Activated naive CD4-positive, alpha-beta T cell treated with anti-CD3 and anti-CD28 coated beads, Interleukin-2, amount 50 U/mL, for 24 hours (primary cell): ENCODE data around the gene NCOA3.
A peak's percentile ranks its signal among the peaks of the same experiment; 100 is the strongest.
"Not testable (repeated sequence)": the region's sequence is repeated elsewhere in the genome, so short reads cannot be mapped to it uniquely, and the experiment has no call there.

Experiments
- H3K27ac Mint-ChIP-seq: one replicate; pipeline ENCODE4 v1.8.0; 2021; ENCODE audit warnings: mild to moderate bottlenecking, mixed read lengths
- H3K27me3 Mint-ChIP-seq: one replicate; pipeline ENCODE4 v1.8.0; 2021; ENCODE audit warnings: mixed read lengths
- H3K36me3 Mint-ChIP-seq: one replicate; pipeline ENCODE4 v1.8.0; 2021; ENCODE audit warnings: mixed read lengths
- H3K4me1 Mint-ChIP-seq: one replicate; pipeline ENCODE4 v1.8.0; 2021; ENCODE audit warnings: mixed read lengths
- H3K4me3 Mint-ChIP-seq: one replicate; pipeline ENCODE4 v1.8.0; 2021; ENCODE audit warnings: mild to moderate bottlenecking, mixed read lengths
- H3K9me3 Mint-ChIP-seq: one replicate; pipeline ENCODE4 v1.8.0; 2021; ENCODE audit warnings: mixed read lengths

Gene NCOA3

GRCh38 chr20:47577314-47577713 is 75.6 kb downstream of the NCOA3 start:
- Mint-ChIP-seq H3K4me1 (peaks cover 89% of the 10 kb centered on the region), H3K36me3 (peaks cover 5% of the 10 kb centered on the region), H3K4me3 (no peak overlapping the region), H3K27ac (peak overlapping the region; percentile 74), H3K27me3 (no peaks in the 10 kb centered on the region), H3K9me3 (no peaks in the 10 kb centered on the region)

- peaks cover 86% of the 10 kb centered on the region for H3K4me1 Mint-ChIP-seq
- H3K9me3 Mint-ChIP-seq: no peaks in the 10 kb centered on the region
- H3K27ac Mint-ChIP-seq: no peak overlapping the region
- no peaks in the 10 kb centered on the region for H3K27me3 Mint-ChIP-seq
- H3K36me3 Mint-ChIP-seq: peaks cover 8% of the 10 kb centered on the region
- H3K4me3 Mint-ChIP-seq: no peak overlapping the region
Observed at GRCh38 chr20:47578543-47578942, 76.9 kb downstream of the NCOA3 start.

GRCh38 chr20:47580686-47581085 is 79.0 kb downstream of the NCOA3 start:
- not testable (repeated sequence) for H3K4me3 Mint-ChIP-seq, H3K27me3 Mint-ChIP-seq, H3K9me3 Mint-ChIP-seq
- peaks cover 74% of the 10 kb centered on the region for H3K4me1 Mint-ChIP-seq
- peak overlapping the region; percentile 31 for H3K27ac Mint-ChIP-seq
- H3K36me3 Mint-ChIP-seq: peaks cover 10% of the 10 kb centered on the region

- H3K9me3 Mint-ChIP-seq: no peaks in the 10 kb centered on the region
- H3K4me1 Mint-ChIP-seq: peaks cover 71% of the 10 kb centered on the region
- peaks cover 10% of the 10 kb centered on the region for H3K36me3 Mint-ChIP-seq
- H3K27ac Mint-ChIP-seq: peak overlapping the region; percentile 31
- no peak overlapping the region for H3K4me3 Mint-ChIP-seq
- H3K27me3 Mint-ChIP-seq: no peaks in the 10 kb centered on the region
Observed at GRCh38 chr20:47581090-47581489, 79.4 kb downstream of the NCOA3 start.

- H3K36me3 Mint-ChIP-seq: peaks cover 21% of the 10 kb centered on the region
- peak overlapping the region; percentile 87 for H3K27ac Mint-ChIP-seq
- H3K27me3 Mint-ChIP-seq: no peaks in the 10 kb centered on the region
- no peaks in the 10 kb centered on the region for H3K9me3 Mint-ChIP-seq
- H3K4me1 Mint-ChIP-seq: peaks cover 64% of the 10 kb centered on the region
- H3K4me3 Mint-ChIP-seq: no peak overlapping the region
Observed at GRCh38 chr20:47583551-47583950, 81.9 kb downstream of the NCOA3 start.

- H3K9me3 Mint-ChIP-seq: no peaks in the 10 kb centered on the region
- no peaks in the 10 kb centered on the region for H3K27me3 Mint-ChIP-seq
- H3K4me1 Mint-ChIP-seq: peaks cover 49% of the 10 kb centered on the region
- peaks cover 17% of the 10 kb centered on the region for H3K36me3 Mint-ChIP-seq
- H3K4me3 Mint-ChIP-seq: no peak overlapping the region
- H3K27ac Mint-ChIP-seq: peak overlapping the region; percentile 81
Observed at GRCh38 chr20:47585087-47585747, 83.5 kb downstream of the NCOA3 start.

GRCh38 chr20:47586649-47587294 is 85.1 kb downstream of the NCOA3 start:
- Mint-ChIP-seq H3K4me3 (no peak overlapping the region), H3K4me1 (peaks cover 46% of the 10 kb centered on the region), H3K27me3 (no peaks in the 10 kb centered on the region), H3K9me3 (no peaks in the 10 kb centered on the region), H3K36me3 (peaks cover 19% of the 10 kb centered on the region), H3K27ac (peak overlapping the region; percentile 92)

- Mint-ChIP-seq H3K9me3 (no peaks in the 10 kb centered on the region), H3K4me3 (no peak overlapping the region), H3K27ac (no peak overlapping the region), H3K4me1 (peaks cover 47% of the 10 kb centered on the region), H3K36me3 (peaks cover 20% of the 10 kb centered on the region), H3K27me3 (no peaks in the 10 kb centered on the region)
Observed at GRCh38 chr20:47588158-47588557, 86.5 kb downstream of the NCOA3 start.

- Mint-ChIP-seq H3K36me3 (peaks cover 21% of the 10 kb centered on the region), H3K27me3 (no peaks in the 10 kb centered on the region), H3K4me1 (peaks cover 45% of the 10 kb centered on the region), H3K9me3 (no peaks in the 10 kb centered on the region), H3K27ac (peak overlapping the region; percentile 68), H3K4me3 (no peak overlapping the region)
Observed at GRCh38 chr20:47591231-47591630, 89.5 kb downstream of the NCOA3 start.

GRCh38 chr20:47594157-47594556 is 92.5 kb downstream of the NCOA3 start:
- H3K4me3 Mint-ChIP-seq: no peak overlapping the region
- no peaks in the 10 kb centered on the region for H3K27me3 Mint-ChIP-seq
- H3K27ac Mint-ChIP-seq: no peak overlapping the region
- H3K36me3 Mint-ChIP-seq: peaks cover 17% of the 10 kb centered on the region
- H3K9me3 Mint-ChIP-seq: no peaks in the 10 kb centered on the region
- peaks cover 43% of the 10 kb centered on the region for H3K4me1 Mint-ChIP-seq

GRCh38 chr20:47595138-47595537 is 93.5 kb downstream of the NCOA3 start:
- peaks cover 20% of the 10 kb centered on the region for H3K36me3 Mint-ChIP-seq
- not testable (repeated sequence) for H3K4me3 Mint-ChIP-seq, H3K27ac Mint-ChIP-seq, H3K27me3 Mint-ChIP-seq, H3K9me3 Mint-ChIP-seq
- H3K4me1 Mint-ChIP-seq: peaks cover 51% of the 10 kb centered on the region

GRCh38 chr20:47596003-47596571 is 94.4 kb downstream of the NCOA3 start:
- Mint-ChIP-seq H3K4me3 (no peak overlapping the region), H3K27me3 (no peaks in the 10 kb centered on the region), H3K4me1 (peaks cover 52% of the 10 kb centered on the region), H3K27ac (no peak overlapping the region), H3K36me3 (peaks cover 22% of the 10 kb centered on the region), H3K9me3 (no peaks in the 10 kb centered on the region)

- H3K4me1 Mint-ChIP-seq: peaks cover 51% of the 10 kb centered on the region
- peaks cover 21% of the 10 kb centered on the region for H3K36me3 Mint-ChIP-seq
- no peak overlapping the region for H3K27ac Mint-ChIP-seq
- no peaks in the 10 kb centered on the region for H3K27me3 Mint-ChIP-seq
- no peaks in the 10 kb centered on the region for H3K9me3 Mint-ChIP-seq
- H3K4me3 Mint-ChIP-seq: no peak overlapping the region
Observed at GRCh38 chr20:47597090-47597489, 95.4 kb downstream of the NCOA3 start.

GRCh38 chr20:47598911-47599744 is 97.4 kb downstream of the NCOA3 start:
- Mint-ChIP-seq H3K4me1 (peaks cover 62% of the 10 kb centered on the region), H3K27me3 (no peaks in the 10 kb centered on the region), H3K36me3 (peaks cover 20% of the 10 kb centered on the region), H3K9me3 (no peaks in the 10 kb centered on the region), H3K4me3 (no peak overlapping the region), H3K27ac (peak overlapping the region; percentile 36)

GRCh38 chr20:47600967-47601547 is 99.4 kb downstream of the NCOA3 start:
- H3K4me3 Mint-ChIP-seq: no peak overlapping the region
- H3K27me3 Mint-ChIP-seq: no peaks in the 10 kb centered on the region
- no peaks in the 10 kb centered on the region for H3K9me3 Mint-ChIP-seq
- peaks cover 16% of the 10 kb centered on the region for H3K36me3 Mint-ChIP-seq
- peaks cover 69% of the 10 kb centered on the region for H3K4me1 Mint-ChIP-seq
- H3K27ac Mint-ChIP-seq: peak overlapping the region; percentile 62
